Measurements from ENCODE around the gene IFITM2. TPM values are rescaled to one million over a fixed set of nuclear protein-coding genes. Genes with fewer than 3 reads are reported as not detected.
"Not testable (repeated sequence)": the region's sequence is repeated elsewhere in the genome, so short reads cannot be mapped to it uniquely, and the experiment has no call there.

IFITM2 gene
- total and polyA plus RNA-seq, 2 of the 13 experiments (the other 11 are each of a cell fraction or from before 2014, with no cell fraction given) = 13.8 to 267 TPM

GRCh38 chr11:328012-328411, 20.4 kb downstream of the IFITM2 start:
- intact Hi-C loops (cut with micrococcal nuclease; ENCODE audit: unreplicated experiment) (loop anchor here (2.0 kb wide), 1 partner anchor 25 kb away; no protein-coding TSS in a partner anchor), in situ Hi-C loops (cut with HindIII; ENCODE audit: extremely low pct_ligation_motif_present, low pct_unique_long_range_greater_than_20kb) (no loop called here)
- Histone ChIP-seq H3K4me1 (ENCODE audit: insufficient read depth, low read length) (peaks cover 64% of the 10 kb centered on the region), H3K27me3 (ENCODE audit: control insufficient read depth in 1 of 2, insufficient read depth in 2 of 2, low read length in 2 of 2) (no peaks in the 10 kb centered on the region), H3K9me3 (ENCODE audit: low read length) (no peaks in the 10 kb centered on the region), H3K4me2 (ENCODE audit: low read depth, low read length) (peak overlapping the region; percentile 15; the same call in 1 of the 2 replicates), H3K36me3 (replicated peaks in 1 of 2; ENCODE audit: control insufficient read depth in 1 of 2, insufficient read depth in 2 of 2, low read length in 2 of 2) (no peaks in the 10 kb centered on the region), H4K20me1 (ENCODE audit: insufficient read depth, low read length) (no peaks in the 10 kb centered on the region), H3K9ac (ENCODE audit: insufficient read depth, low read depth, low read length) (no peak overlapping the region), H2AFZ (ENCODE audit: low read length) (no peak overlapping the region), H3K79me2 (ENCODE audit: insufficient read depth, low read length) (no peaks in the 10 kb centered on the region), H3K4me3 (replicated peaks in 1 of 3; ENCODE audit: insufficient read depth in 1 of 3, low read depth in 2 of 3, low read length in 3 of 3) (no peak overlapping the region), H3K27ac (ENCODE audit: extremely low read length, insufficient read depth, low read length) (no peak overlapping the region)
- ATAC-seq = no peak
- ChIA-PET POLR2A (interaction anchor here (0.5 to 6.1 kb wide), 5 partner anchors 9 to 121 kb away, joined by 3 to 85 read pairs (median 7); partner anchors contain the start of genes BET1L and RIC8A), CTCF (ENCODE audit: low intra/inter-chr PET ratio, low total read pairs) (no interaction called here)
- no TSS peak for BruUV-seq (replicated peaks)
- no peak for TF ChIP-seq ZUFSP (CRISPR knock-in tag; IDR thresholded peaks at IDR 0.05; ENCODE audit: borderline replicate concordance)
- TF ChIP-seq, protein P1, sequence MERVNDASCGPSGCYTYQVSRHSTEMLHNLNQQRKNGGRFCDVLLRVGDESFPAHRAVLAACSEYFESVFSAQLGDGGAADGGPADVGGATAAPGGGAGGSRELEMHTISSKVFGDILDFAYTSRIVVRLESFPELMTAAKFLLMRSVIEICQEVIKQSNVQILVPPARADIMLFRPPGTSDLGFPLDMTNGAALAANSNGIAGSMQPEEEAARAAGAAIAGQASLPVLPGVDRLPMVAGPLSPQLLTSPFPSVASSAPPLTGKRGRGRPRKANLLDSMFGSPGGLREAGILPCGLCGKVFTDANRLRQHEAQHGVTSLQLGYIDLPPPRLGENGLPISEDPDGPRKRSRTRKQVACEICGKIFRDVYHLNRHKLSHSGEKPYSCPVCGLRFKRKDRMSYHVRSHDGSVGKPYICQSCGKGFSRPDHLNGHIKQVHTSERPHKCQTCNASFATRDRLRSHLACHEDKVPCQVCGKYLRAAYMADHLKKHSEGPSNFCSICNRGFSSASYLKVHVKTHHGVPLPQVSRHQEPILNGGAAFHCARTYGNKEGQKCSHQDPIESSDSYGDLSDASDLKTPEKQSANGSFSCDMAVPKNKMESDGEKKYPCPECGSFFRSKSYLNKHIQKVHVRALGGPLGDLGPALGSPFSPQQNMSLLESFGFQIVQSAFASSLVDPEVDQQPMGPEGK (CRISPR knock-in tag; IDR thresholded peaks at IDR 0.05) = no peak
- TF ChIP-seq MYC (CRISPR knock-in tag; IDR thresholded peaks at IDR 0.05; ENCODE audit: borderline replicate concordance) = no peak
- TF ChIP-seq IKZF1 (IDR thresholded peaks at IDR 0.05) = no peak
- FAIRE-seq = no peak
- no peak for DNase-seq (ENCODE audit: low spot score)
- 99% methylated on average over 13 of the region's 13 CpGs for whole genome bisulfite sequencing (ENCODE audit: low lambda C conversion rate)

- H3K79me2 ChIP-seq (ENCODE audit: insufficient read depth, low read length); H3K27me3 ChIP-seq (ENCODE audit: control insufficient read depth in 1 of 2, insufficient read depth in 2 of 2, low read length in 2 of 2); DNase-seq (ENCODE audit: low spot score); H3K4me3 ChIP-seq (replicated peaks in 1 of 3; ENCODE audit: insufficient read depth in 1 of 3, low read depth in 2 of 3, low read length in 3 of 3); FAIRE-seq; H4K20me1 ChIP-seq (ENCODE audit: insufficient read depth, low read length); H3K36me3 ChIP-seq (replicated peaks in 1 of 2; ENCODE audit: control insufficient read depth in 1 of 2, insufficient read depth in 2 of 2, low read length in 2 of 2); H2AFZ ChIP-seq (ENCODE audit: low read length); CTCF ChIA-PET (ENCODE audit: low intra/inter-chr PET ratio, low total read pairs); ATAC-seq; H3K9me3 ChIP-seq (ENCODE audit: low read length); in situ Hi-C loops (cut with HindIII; ENCODE audit: extremely low pct_ligation_motif_present, low pct_unique_long_range_greater_than_20kb): not testable (repeated sequence)
- POLR2A ChIA-PET = interaction anchor here (1.0 to 3.8 kb wide), 8 partner anchors 9 to 121 kb away, joined by 3 to 74 read pairs (median 6); partner anchors contain the start of genes BET1L, IFITM2 and RIC8A
- Histone ChIP-seq H3K4me2 (ENCODE audit: low read depth, low read length) (peak overlapping the region; percentile 68), H3K4me1 (ENCODE audit: insufficient read depth, low read length) (peaks cover 63% of the 10 kb centered on the region), H3K9ac (ENCODE audit: insufficient read depth, low read depth, low read length) (peak overlapping the region; percentile 72), H3K27ac (ENCODE audit: extremely low read length, insufficient read depth, low read length) (peak overlapping the region; percentile 78)
- intact Hi-C loops (cut with micrococcal nuclease; ENCODE audit: unreplicated experiment) = loop anchor here (2.0 kb wide), 1 partner anchor 24 kb away; no protein-coding TSS in a partner anchor
- 94% methylated on average over 15 of the region's 15 CpGs for WGBS (ENCODE audit: low lambda C conversion rate)
- TSS peak; percentile 80 for BruUV-seq (replicated peaks)
Measured at GRCh38 chr11:328516-329100, 21.0 kb downstream of the IFITM2 start.

Measured in HepG2 (cell line).